Kidney (tissue), 14 donors: ENCODE measurements around the gene GOLPH3L. TPM values are rescaled to one million over a fixed set of nuclear protein-coding genes. Genes with fewer than 3 reads are reported as not detected.
A peak's percentile ranks its signal among the peaks of the same experiment; 100 is the strongest.

Source experiments
- DNase-seq, 5 donors: peaks; one replicate each; pipeline ENCODE4 v3.0.0-alpha.2; 2013 to 2020
- FAIRE-seq: peaks from 2 replicates; lab custom pipeline; 2012; peaks lifted over from hg19 to GRCh38; lab: Jason Lieb, UNC
- H3K27ac ChIP-seq, 2 donors: one replicate each; pipeline ENCODE4 v1.7.0; 2013; ENCODE audit warnings: low read depth in 2 of 2, low read length in 2 of 2, inconsistent platforms in 1 of 2
- H3K27me3 ChIP-seq: one replicate; pipeline ENCODE4 v1.7.1; 2013; ENCODE audit warnings: low read length, inconsistent platforms; ENCODE audit not compliant: control insufficient read depth, insufficient read depth
- H3K36me3 ChIP-seq, 3 donors: one replicate each; pipeline versions ENCODE4 v1.7.0 to v1.7.1; 2013; ENCODE audit warnings: low read length in 3 of 3, control low read depth in 1 of 3, inconsistent platforms in 1 of 3; ENCODE audit not compliant: insufficient read depth in 3 of 3, control insufficient read depth in 2 of 3
- H3K4me1 ChIP-seq, 3 donors: one replicate each; pipeline versions ENCODE4 v1.7.0 to v1.7.1; 2013; ENCODE audit warnings: low read length in 3 of 3, inconsistent platforms in 1 of 3, low read depth in 1 of 3; ENCODE audit not compliant: control insufficient read depth in 2 of 3, insufficient read depth in 2 of 3
- H3K4me3 ChIP-seq, 3 donors: one replicate each; pipeline versions ENCODE4 v1.7.0 to v1.8.1; 2013; ENCODE audit warnings: low read length in 3 of 3, control low read depth in 1 of 3, inconsistent platforms in 1 of 3
- H3K9ac ChIP-seq, 3 donors: one replicate each; pipeline versions ENCODE4 v1.7.0 to v1.7.1; 2013; ENCODE audit warnings: low read length in 3 of 3, control low read depth in 1 of 3, inconsistent platforms in 1 of 3
- H3K9me3 ChIP-seq, 3 donors: one replicate each; pipeline versions ENCODE4 v1.7.0 to v1.7.1; 2013; ENCODE audit warnings: low read length in 3 of 3, control low read depth in 1 of 3, inconsistent platforms in 1 of 3; ENCODE audit not compliant: control insufficient read depth in 2 of 3, insufficient read depth in 1 of 3
- CTCF ChIP-seq: IDR thresholded peaks from 3 replicates; pipeline ENCODE4 v1.5.1; 2012; ENCODE audit warnings: mild to moderate bottlenecking, moderate library complexity, borderline replicate concordance; ENCODE audit not compliant: insufficient read depth; ENCODE audit errors: extremely low read depth
- intact Hi-C: fragments of 100-400 bp; cut with DNase I; formaldehyde crosslinking; loops from one replicate; pipeline ENCODE4 v1.11.1; 2022
- polyA plus RNA-seq: library from polyadenylated mRNA; stranded (reverse); fragments of 350-450 nt; fragmentation: Illumina TruSeq; extraction: RNeasy Lipid Tissue Mini Kit (QIAGEN cat#74804); gene quantifications from one replicate; pipeline ENCODE4 v1.2.3, GENCODE V29; 2014; ENCODE audit warnings: low read depth, low replicate concordance; ENCODE audit not compliant: insufficient read depth
- total RNA-seq: library from RNA; stranded (reverse); fragmentation: NEBNext Ultra II Directional; extraction: Animal tissue kit (Norgen Biotek cat#: 25700); gene quantifications from one replicate; pipeline ENCODE4 v1.2.1, GENCODE V29; 2021
- donor health status: control.
- donor health status: control.
- donor health status: control.
- donor health status: control.
- donor health status: control.
- donor health status: DM: yes; HTN: yes; CAD: no.
- donor health status: Normal renal cell carcinoma (clear cell type).

Gene GOLPH3L
- total and polyA plus RNA-seq, 2 donors from 2014 or later = 21.1 to 36.1 TPM

- H3K4me1 ChIP-seq = peaks cover 0 to 4% (median 0%) of the 10 kb centered on the region in 3 donors
- H3K4me3 ChIP-seq = no peak overlapping the region
- intact Hi-C loops = loop anchor here (10.0 kb wide), 1 partner anchor 45 kb away; the partner anchor contains the start of gene MCL1
- FAIRE-seq (no peak), DNase-seq (peak in 1 of 5 donors; percentile 25)
- peak overlapping the region; percentile 38 to 51 for H3K27ac ChIP-seq
- peak overlapping the region in 1 of 3 donors; percentile 17 for H3K9ac ChIP-seq
- peak; percentile 25 for TF ChIP-seq CTCF
- H3K36me3 ChIP-seq = peaks cover 9 to 31% (median 13%) of the 10 kb centered on the region in 3 donors
- H3K27me3 ChIP-seq = no peaks in the 10 kb centered on the region
- no peaks in the 10 kb centered on the region for H3K9me3 ChIP-seq
These were observed 77.1 kb downstream of the GOLPH3L start for GRCh38 chr1:150619576-150620509.

- intact Hi-C loops = no loop called here
- no peaks in the 10 kb centered on the region for H3K27me3 ChIP-seq
- H3K27ac ChIP-seq = peak overlapping the region in 1 of 2 donors; percentile 48
- no peak for TF ChIP-seq CTCF
- H3K36me3 ChIP-seq = peaks cover 1 to 10% (median 5%) of the 10 kb centered on the region in 3 donors
- H3K9ac ChIP-seq = no peak overlapping the region
- H3K9me3 ChIP-seq = no peaks in the 10 kb centered on the region
- peaks cover 0 to 6% (median 4%) of the 10 kb centered on the region in 3 donors for H3K4me1 ChIP-seq
- no peak for DNase-seq
- no peak for FAIRE-seq
- no peak overlapping the region for H3K4me3 ChIP-seq
These were observed 81.4 kb downstream of the GOLPH3L start for GRCh38 chr1:150615346-150616201.

GRCh38 chr1:150613061-150613920 is 83.7 kb downstream of the GOLPH3L start:
- Histone ChIP-seq H3K4me3 (no peak overlapping the region), H3K9ac (no peak overlapping the region), H3K4me1 (peaks cover 0 to 6% (median 5%) of the 10 kb centered on the region in 3 donors), H3K27me3 (no peaks in the 10 kb centered on the region), H3K9me3 (no peaks in the 10 kb centered on the region), H3K36me3 (peaks cover 0 to 2% (median 0%) of the 10 kb centered on the region in 3 donors), H3K27ac (peak overlapping the region; percentile 19 to 76)
- intact Hi-C loops = no loop called here
- DNase-seq = peak in 1 of 5 donors; percentile 32
- no peak for TF ChIP-seq CTCF
- FAIRE-seq = peak; percentile 29
